Hippocampal formation (tissue), 2 donors: ENCODE measurements around the gene CDH6.

Experiments used
- DNase-seq, 2 donors: peaks; one replicate each; lab custom pipeline; 2025; lab: John Stamatoyannopoulos, UW

Gene CDH6

GRCh38 chr5:31375999-31376720 is 182.7 kb downstream of the CDH6 start:
- DNase-seq, result no peak

DNA sequence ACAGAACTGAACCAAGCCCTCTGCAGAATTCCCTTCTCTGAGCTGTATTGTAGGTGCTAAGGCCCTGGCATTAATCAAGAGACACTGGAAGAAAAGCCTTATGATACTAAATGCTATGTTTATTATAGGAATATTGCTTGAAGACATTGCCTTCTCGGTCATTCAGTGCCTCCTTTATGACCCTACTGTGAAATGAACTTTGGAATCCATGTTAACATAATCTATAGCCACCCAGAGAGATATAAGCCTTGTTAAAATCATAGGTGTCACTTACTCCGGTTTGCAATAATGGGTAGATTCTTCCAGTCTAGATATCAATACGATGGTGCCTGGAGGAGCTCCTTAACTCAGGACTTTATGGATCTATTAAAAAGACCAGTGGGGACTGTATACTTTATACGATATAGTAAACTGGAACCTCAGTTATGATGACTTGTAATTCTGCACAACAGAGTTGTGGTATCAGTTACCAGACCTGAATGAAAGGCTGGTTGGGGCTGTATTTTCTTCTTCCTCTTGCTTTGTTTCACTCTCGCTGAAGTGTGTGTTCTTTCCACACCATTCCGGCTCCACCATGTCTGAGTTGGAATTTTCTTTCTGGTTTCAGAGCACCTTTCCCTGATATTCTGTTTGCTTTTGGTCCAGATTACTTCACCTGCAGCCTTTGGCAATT is 183.9 kb downstream of the CDH6 start:
- DNase-seq, result no peak

- no peak for DNase-seq
These were observed 184.7 kb downstream of the CDH6 start for GRCh38 chr5:31378136-31378535.
